NCI-H748 treated with DMSO at 0.1 percent for 48 hours (cell line): Measurements from ENCODE around the gene PDHA1.

Source experiments
- DNase-seq: peaks from one replicate; lab custom pipeline; 2025; lab: John Stamatoyannopoulos, UW

Gene PDHA1

DNA sequence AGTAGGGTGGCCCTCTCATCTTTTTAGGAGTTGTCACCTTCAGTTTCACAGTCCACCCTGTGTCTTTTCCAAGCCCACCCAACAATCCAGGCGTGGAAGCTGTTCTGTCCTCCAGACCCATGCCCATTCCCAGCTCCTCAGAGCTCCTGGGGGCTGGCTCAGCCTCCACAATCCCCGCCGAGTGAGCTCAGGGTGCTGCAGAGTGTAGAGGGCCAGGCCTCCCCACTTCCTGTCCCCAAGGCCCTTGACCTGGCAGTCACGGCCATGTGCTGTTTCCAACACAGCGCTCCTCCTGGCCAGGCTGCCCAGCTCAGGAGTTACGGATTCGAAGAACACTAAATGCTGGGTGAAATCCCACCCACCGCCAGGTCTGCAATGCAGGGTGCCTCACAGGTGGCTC lies 31.8 kb downstream of the PDHA1 start:
- no peak for DNase-seq

DNA sequence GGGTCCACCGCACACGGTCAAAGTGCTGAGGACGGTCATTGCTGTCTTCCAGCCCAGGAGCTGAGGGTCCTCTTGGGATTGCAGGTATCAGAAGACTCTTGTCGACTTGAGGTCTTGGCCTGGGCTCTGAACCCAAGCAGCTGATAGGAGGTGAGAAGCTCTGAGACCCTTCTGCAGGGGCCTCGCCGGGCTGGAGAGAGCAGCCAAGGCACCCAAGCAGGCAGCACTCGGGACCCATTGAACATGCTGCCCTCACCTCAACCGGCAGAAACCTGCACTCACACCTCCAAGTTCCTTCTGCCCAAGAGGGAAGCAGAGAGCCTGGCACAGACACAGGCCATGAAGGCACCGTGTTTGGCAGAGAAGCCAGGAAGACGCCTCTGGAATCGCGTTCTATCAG lies 34.1 kb downstream of the PDHA1 start:
- no peak for DNase-seq

DNA sequence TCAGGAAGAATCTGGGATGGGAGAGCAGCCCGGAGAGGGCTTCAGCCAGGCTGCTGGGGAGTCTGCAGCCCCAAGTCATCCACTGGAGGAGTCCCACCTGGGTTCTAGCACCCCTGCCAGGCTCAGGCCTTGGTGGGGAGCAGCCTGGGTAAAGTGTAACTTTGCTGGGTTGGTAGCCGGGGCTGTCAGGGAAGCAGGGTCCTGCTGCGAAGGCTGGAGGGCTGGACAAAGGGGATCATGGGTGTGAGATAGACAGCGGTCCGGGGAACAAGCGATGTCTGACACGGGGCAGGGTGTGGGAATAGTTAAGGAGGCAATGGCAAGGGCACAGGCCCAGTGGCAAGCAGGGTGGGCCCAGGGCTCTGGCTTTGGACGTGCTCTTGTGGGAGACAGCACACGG lies 37.6 kb downstream of the PDHA1 start:
- DNase-seq, result no peak

DNA sequence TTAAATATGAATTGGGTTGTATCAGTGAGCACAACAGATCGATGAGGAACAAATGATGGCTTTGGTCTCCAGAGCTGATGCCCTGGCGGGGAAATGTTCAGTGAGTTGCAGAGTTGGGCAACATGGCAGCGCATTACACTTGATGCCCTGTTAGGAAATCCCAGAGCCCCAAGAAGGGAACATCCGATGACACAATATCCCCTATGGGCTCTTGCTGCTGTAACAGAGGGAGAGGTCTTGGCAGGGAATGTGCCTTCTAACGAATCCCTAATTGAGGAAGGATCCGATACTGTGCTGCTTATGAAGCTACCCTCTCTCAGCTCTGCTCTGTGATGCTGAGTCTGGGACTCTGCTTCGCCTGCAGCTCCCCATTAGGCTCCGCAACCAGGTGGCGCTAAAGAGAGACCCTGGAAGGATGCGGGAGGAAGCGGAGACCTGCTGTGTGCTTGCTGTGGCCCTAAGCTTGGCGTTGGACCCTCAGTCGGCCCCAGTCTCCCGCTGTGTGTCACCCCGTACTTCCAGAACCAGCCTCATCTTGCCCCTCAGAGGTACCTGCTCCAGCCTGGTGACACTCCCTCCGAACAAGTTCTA lies 38.9 kb downstream of the PDHA1 start:
- DNase-seq, result no peak

DNA sequence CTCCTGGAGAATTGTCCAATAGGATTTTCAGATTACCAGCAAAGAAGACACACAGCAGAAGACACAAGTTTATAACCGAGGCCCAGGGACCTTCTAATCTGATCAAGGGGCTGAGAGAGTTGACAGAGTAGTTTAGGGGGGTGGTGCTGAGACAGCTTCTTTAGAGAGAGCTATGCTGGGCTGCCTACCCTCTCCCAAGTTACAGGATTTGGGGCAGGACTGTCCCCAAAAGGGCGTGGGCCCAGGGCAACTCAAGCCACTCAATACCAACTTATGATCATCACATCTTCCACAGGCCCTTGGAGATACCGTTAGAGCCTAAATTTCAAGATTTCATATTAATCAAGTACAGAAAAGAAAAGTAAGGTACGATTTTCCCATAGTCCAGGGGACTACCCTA lies 43.0 kb downstream of the PDHA1 start:
- DNase-seq, result no peak

DNA sequence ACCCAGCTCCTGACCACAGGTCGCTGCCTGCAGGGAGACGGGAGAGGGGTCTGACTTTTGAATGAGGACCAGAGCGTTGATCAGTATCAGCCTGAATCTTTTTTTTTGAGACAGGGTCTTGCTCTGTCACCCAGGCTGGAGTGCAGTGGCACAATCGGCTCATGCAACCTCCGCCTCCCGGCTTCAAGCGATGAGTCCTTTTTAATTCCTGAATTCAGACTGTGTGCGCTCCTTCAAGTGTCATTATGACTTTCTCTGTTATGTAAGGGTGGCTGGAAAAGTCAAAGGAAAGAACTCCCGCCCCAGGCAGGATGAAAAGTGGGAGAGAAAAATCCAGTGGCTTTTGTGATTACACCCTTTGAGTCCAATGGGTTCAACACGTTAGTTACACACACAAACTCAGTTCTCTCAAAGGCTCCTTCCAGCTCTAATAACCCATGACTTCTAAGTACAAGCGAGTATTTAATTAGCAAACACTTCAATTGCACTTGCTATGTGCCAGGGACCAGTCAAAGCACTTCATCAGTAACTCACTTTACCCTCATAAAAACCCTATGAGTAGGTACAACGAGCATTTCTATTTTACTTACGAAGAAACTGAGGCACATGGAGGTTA lies 44.4 kb downstream of the PDHA1 start:
- no peak for DNase-seq

DNA sequence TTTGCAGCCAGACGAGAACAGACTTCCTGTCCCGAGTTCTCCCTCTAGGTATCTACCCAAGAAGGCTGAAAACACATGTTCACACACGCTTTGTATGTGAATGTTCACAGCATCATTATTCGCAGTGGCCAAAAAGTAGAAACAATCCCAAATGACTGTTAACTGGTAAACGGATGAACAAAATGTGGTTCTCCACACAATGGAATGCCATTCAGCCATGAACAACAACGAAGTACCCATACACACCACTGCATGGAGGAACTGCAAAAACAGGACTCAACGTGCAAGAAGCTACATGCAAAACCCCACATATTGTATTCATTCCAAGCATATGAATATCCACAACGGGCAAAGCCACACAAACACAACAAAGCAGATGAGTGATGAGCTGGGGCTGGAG lies 45.0 kb downstream of the PDHA1 start:
- DNase-seq, result no peak

DNA sequence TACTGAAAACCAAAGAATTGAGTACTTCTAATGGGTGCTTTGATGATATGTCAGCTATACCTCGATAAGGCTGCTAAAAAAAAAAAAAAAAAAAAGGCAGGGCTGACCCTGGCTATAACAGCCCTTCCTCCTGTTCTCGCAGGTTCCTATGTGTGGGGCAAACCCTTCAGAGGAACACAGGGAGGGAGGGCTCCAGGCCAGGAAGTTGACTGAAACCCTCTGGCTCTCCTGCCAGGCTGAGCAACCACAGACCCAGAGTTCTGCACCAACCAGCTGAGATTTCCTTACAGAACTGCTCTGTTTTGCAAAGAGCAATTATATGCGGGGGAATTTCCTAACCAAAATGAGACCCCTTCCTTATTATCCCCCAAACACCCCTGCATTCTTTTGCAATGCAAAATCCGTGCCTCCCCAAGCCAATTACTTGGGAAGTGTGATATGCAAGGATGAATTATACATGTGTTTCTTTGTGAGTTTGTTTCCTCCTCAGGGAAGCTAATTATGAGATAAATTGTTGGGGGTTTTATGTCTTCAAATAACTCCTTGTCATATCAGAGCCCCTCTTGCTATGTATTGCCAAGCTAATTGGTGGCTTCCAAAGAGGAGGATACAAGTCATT lies 45.6 kb downstream of the PDHA1 start:
- no peak for DNase-seq

DNA sequence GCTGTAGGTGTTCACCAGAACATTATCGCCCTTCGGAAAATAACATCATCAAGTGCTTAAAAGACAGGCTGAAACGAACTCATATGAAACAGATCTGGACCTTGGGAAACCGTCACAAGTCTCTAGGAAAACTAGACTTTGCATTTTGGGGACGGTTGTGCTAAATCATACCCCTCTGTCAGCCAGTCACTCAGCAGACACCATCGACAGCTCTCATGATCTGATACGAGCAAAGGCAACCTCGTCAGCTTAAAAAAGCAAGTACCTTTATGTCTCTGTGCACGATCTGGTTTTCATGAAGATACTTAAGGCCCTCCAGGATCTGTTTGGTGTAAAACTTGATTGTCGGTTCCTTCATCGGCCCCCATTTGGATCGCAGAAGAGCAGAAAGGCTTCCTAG lies 48.4 kb downstream of the PDHA1 start:
- no peak for DNase-seq

DNA sequence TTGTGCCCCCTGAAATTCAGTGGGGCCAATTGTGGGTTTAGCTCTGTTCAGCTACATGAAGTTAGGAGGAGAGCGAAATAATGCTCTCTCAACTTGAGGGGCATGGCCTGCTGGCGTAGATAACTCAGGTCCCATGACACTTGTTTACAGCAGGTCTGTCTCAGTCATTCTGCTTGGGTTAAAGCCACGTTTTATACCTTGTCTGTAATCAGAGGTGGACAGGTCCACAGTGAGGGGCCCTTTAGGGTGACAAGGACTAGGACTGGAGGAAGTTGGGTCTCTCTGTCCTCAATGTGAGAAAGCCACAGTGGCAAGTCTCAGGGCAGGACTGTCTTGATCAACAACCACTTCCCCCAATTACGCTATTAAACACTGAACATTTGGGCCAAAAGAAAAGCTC lies 49.0 kb downstream of the PDHA1 start:
- DNase-seq, result no peak

DNA sequence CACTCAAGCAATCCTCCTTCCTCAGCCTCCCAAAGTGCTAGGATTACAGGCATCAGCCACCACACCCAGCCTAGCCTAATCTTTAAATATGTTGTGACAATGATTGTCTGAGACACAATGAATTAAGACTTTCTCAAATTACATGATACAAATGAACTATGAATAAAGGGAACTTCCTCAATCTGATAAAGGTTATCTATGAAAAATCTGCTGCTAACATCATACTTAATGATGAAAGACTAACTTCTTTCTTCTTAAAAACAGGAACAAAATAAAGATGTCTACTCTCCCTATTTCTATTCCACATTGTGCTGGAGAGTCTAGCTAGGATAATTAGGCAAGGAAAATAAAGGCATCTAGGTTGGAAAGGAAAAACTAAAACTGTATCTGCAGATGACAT lies 60.0 kb downstream of the PDHA1 start:
- DNase-seq, result no peak

DNA sequence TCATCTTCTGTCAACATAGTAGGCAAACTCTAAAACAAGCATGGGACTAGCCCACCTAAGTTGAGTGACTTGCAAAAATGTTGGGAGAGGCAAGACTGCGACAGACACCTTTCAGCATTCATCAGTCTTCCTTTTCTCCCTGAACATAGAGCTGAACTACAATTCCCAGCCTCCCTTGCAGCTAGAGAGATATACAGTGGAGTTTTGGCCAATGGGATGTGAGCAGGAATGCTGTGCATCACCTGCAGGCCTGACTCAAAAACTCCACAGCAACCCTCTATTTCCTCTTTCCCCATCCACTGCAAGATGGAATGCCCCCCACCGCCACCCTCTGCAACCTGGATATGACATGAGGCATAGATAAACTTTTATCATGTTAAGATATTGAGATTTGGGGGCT lies 66.5 kb downstream of the PDHA1 start:
- no peak for DNase-seq
